Activated T-helper 1 cell treated with anti-CD3 and anti-CD28 coated beads, Interleukin-2, amount 50 U/mL, for 16 hours (primary cell): Measurements from ENCODE around the gene KASH5.

ENCODE experiments used
- DNase-seq, 2 donors: peaks; one replicate each; pipeline ENCODE4 v3.0.0-alpha.2; 2020; ENCODE audit warnings: low read depth in 1 of 2, low spot score in 1 of 2

Gene KASH5

DNA sequence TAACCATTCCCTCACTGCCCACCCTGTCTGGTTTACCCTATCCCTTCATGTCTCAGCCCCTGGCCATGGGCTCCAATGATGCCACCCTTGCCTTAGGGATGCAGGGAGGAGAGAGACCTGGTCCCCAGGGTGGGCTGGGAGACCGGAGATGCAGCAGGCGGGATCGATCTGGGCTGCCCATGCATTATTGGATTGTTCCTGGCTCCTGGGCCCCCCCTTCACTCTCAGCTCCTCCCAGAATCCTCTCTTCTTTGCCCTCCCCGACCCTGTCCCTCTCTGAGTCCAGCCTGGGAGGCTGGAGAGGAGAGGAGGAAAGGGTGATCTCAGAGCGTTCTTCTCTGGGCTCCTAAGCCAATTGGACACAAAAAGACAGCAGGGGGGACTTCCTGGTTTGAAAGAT, 5.8 kb downstream of the KASH5 start:
- DNase-seq, result no peak

DNA sequence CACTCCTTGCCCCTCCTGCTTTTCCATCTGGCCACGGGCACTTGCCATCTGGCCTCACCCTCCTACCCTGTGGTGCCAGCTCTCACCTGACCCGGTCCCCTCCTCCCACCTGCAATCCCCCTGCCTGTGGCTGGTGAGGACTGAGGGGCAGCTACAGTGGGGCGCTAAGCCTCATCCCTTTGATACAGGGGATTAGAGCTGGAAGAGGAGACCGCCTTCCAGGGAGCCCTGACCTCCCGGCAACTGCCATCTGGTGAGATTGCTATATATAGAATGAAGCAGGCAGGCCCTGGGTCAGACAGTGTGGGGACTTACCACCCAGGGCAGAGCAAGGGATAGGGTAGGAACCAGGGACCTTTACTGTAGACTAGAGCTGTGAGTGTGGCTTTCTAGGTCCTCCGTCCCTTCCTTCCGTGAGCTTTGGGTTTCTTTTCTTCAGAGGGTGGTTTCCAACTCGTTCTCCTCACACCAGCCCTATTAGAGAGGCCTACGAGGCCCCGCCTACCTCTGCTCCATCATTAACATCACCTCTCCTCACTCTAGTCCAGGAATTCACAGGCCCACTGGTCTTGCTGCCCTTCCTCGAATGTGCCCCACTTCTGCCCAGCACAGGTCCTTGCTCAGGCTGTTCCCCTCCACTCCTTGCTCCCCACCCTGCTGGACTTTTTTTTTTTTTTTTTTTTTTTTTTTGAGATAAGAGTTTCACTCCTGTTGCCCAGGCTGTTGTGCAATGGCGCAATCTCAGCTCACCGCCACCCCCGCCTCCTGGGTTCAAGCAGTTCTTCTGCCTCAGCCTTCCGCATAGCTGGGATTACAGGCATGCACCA, 7.7 kb downstream of the KASH5 start:
- no peak for DNase-seq

DNA sequence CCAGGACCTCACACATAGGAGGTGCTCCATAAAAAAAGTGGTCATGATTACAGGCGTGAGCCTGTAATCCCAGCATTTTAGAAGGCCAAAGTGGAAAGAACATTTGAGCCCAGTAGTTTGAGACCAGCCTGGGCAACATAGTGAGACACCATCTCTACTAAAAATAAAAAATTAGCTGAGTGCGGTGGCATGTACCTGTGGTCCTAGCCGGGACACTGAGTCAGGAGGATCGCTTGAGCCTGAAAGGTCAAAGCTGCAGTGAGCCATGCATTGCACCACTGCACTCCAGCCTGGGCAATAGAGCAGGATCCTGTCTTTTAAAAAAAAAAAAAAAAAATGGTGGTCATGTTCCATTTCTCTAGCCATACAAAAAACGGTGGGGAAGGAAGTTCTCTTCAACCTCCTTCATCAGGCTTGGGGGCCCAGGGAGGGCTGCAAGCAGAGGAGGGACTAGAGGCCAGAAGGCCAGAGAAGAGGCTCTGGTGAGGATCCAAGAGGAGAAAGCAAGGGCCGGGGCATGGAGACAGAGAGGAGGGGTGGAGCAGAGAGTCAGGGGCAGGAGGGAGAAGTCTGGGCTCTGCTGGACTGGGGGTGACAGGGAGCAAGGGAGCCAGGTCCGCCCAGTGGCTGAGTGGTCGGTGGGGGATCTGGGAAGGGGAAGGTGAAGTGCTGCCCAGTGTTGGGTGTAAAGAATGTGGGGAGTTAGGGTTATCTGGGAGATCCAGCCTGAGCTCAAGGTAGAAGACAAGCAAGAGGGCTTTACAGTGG, 8.9 kb downstream of the KASH5 start:
- DNase-seq, result no peak

DNA sequence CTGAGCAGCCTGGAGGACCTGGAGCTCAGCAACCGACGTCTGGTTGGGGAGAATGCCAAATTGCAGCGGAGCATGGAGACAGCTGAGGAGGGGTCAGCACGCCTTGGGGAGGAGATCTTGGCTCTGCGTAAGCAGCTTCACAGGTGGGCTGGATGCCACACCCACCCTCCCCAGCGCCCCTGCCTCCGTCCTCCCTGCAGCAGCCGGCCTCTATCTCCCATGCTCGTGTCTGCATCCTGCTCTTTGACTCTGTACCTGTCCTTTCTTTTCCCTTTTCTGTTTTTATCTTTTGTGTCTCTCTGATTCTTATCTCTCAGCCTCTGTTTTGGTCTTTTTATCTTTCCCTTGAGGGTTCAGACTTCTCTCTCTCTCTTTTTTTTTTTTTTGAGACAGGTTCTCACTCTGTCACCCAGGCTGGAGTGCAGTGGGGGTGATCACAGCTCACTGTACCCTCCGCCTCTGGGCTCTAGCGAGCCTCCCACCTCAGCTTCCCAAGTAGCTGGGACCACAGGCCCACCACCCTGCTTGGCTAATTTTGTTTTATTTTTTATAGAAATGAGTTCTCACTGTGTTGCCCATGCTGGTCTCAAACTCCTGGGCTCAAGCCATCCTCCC, 10.1 kb downstream of the KASH5 start:
- no peak for DNase-seq

DNA sequence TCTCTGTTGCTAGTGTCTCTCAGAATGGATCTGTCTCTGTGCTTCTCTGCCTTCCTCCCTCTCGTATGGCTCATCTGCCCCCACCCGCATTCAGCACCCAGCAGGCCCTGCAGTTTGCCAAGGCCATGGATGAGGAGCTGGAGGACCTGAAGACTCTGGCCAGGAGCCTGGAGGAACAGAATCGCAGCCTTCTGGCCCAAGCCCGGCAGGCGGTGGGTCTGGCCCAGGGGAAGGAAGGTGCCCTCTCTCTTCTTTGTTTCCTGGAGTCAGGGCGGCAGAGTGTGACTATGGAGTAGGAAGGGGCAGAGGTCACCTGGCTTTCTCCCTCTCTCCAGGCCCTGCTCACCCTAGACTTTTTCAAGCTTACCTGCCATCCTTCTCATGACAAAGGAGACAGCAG, 10.9 kb downstream of the KASH5 start:
- no peak for DNase-seq

DNA sequence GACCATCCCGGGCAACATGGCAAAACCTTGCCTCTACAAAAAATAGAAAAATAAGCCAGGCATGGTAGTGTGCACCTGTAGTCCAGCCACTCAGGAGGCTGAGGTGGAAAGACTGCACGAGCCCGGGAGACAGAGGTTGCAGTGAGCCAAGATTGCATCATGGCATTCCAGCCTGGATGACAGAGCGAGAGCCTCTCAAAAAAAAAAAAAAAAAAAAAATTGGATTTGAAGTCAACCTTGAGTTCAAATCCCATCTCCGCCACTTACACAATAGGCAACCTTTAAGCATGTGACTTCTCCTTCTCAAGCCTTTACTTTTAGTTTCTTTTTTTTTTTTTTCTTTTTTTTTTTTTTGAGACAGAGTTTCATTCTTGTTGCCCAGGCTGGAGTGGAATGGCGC, 12.0 kb downstream of the KASH5 start:
- DNase-seq, result no peak

DNA sequence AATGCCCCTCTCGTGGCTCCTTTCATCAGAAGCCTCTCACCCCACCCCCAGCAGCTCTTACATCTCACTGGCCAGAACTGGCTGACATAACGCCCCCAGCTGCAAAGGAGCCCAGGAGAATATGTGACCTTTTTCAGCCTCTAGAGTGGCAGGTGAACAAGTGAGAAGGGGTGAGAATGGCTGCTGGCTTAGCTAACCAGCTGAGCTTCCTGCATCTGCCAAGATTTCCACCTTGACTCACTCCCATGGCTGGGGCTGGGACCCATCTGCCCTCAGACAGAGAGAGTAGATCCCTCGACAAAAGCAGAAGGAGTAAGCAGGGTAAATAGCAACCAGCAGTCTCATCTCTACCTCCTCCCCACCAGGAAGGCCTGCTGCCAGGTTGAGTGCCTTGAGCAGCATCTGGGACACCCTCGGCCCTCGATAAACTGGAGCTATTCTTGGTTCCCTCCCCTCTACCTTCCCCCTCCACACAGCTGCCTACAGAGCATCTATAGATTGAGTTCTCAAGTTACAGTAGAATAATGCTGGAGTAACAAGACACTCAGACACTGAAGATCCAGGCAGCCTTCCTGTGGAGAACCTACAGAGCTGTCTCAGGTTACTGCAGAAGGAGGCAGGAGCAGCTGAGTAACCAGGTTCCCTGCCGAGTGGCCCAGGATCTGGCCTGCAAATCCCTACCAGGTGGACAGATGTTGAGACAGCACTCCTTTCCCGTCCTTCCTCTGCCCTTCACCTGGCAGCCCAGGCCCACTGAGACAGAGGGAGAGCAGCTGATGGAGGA, 15.5 kb downstream of the KASH5 start:
- DNase-seq, result no peak

DNA sequence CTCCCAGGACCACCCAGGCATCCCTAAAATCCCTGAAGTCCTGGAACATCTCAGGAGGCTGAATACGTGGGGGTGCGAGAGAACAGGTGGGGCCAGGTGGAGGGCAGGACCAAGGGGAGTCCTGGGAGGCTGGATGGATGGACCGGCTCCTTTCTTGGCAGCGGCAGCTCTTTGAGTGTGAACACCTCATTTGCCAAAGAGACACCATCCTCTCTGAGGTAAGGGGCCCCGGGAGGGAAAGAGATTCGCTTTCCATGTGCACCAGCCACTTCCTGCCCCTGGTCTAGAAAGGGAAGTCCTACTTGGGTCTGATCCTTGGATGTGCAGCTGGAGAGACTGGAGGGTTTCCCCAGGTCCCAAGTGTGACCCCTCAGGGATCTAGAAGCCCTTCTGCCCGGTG, 19.0 kb downstream of the KASH5 start:
- DNase-seq, result no peak

DNA sequence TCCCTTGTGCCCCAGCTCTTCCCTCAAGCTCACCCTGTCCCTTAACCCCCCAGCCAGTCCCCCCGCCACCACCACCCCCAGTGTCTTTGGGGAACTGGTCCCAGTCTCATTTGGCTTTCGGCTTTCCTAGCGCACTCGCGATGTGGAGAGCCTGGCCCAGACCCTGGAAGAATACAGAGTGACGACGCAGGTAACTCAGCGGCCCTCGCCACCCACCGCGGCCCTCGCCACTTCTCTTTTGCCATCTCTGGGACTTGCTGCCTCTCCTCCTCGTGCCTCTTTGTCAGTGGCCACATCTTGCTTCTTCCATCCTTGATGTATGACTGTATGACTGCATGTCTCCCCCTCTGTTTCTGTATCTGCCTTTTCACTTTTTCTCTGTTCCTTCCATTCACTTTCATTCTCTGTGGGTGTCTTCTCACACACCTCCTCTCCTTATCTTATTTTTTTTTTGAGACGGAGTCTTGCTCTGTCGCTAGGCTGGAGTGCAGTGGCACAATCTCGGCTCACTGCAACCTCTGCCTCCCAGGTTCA, 19.5 kb downstream of the KASH5 start:
- no peak for DNase-seq

DNA sequence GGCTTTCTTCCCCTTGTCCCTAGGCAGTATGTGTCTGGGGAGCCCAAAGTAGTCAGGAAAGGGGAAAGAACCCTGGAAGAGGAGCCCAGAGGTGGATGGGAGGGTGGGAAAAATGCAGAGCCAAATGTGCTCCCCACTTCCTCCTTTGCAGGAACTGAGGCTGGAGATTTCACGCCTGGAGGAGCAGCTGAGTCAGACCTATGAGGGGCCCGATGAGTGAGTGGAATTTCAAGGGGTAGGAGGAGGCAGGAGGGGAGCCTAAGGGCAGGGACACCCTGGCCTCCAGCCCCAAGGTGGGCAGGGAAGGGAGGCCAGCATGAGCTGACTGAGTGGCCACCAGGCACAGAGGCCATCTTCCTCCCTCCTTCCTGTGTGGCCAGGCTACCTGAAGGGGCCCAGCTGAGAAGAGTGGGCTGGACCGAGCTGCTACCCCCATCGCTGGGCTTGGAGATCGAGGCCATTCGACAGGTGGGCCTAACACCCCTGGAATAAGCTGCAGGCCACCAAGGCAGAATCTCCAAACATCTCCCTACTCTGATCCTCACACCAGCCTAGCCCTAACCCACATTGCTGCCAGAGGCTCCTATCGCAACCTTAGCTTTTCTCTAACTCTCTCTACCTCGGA, 20.9 kb downstream of the KASH5 start:
- DNase-seq, result no peak

DNA sequence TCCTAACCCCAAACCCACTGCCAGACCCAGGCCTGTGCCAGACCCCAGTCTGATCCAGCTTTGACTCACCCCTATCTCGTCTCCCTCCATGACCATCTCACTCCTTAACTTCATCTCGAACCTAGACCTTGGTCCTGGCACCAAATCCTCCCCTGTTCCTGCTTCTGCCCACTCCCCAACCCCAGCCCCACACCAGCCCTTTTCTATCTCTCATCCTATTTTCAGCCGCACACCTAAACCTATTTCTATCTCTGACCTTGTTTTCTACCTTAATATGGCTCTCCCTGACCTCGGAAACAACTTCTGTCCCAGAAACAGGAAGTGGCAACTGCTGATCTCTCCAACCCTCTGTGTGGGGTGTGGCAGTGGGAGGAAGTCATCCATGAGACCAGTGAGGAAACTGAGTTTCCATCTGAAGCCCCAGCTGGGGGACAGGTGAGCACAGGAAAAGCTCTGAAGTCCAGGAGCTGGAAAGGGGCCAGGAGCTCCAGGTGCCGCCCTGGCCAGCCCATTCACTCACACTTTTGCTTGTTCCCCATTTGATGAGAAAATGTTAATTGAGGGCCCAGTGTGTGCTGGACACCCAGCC, 21.5 kb downstream of the KASH5 start:
- DNase-seq, result no peak

DNA sequence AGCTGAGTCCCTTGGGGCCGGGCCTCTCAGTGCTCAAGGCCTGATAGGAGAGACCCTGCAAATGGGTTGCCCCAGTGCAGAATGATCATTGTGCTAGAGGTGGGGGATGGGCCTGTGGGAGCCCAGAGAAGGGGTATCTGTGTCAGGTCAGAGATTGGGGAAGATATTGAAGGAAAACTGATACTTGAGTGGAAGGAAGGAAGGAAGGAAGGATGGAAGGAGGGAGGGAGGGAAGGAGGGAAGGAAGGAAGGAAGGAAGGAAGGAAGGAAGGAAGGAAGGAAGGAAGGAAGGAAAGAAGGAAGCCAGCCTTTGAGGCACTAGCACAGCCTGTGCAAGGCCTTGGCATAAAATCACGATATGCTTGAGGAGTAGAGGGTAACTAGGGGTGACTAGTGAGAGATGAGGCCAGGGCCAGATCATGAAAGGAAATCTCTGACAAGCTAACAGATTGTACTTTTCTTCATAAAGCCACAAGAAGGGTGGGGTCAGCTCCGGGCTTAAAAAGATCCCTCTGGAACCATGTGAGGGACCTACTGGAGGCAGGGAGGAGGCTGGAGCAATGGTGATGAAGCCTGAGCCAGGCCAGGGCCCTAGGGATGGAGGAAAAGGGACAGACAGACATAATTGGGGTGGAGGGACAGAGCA, 23.8 kb downstream of the KASH5 start:
- DNase-seq, result no peak

DNA sequence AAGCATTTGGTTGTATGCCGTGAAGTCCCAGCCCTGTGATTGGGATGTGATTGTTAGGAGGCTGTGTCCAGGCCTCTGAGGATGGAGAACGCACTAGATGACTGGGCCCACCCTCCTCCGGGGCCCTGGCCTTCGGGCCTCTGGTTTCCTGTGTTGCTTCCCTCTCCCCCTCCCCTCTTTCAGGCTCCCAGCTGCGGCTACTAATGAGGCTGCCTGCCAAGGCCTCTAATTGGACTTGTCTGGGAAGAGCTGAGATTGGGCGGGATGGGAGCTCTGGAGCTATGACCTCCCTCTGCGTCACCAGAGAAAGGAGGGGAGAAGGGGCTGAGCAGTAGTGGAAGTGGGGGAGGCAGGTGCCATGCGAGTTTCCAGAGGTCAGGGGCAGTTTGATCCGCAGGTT, 25.3 kb downstream of the KASH5 start:
- no peak for DNase-seq

DNA sequence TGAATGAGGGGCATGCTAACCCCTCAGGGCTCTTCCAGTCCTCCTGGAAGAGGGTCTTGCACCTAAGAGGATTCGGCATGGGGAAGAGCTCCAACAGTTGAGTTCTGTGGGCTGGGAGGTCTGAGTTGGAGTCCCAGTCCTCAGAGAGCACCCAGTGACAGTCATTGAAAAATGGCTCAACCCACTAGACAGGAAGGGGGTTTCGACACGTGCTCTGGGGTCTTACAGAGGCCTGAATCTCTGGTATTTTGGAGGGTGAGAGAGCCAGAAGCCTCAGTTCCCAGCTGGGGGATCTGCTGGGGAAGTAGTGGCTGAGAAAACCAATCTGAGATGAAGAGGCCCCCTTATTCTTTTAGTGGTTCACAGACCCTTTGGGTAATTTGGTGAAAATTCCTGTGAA, 26.2 kb downstream of the KASH5 start:
- DNase-seq, result no peak

DNA sequence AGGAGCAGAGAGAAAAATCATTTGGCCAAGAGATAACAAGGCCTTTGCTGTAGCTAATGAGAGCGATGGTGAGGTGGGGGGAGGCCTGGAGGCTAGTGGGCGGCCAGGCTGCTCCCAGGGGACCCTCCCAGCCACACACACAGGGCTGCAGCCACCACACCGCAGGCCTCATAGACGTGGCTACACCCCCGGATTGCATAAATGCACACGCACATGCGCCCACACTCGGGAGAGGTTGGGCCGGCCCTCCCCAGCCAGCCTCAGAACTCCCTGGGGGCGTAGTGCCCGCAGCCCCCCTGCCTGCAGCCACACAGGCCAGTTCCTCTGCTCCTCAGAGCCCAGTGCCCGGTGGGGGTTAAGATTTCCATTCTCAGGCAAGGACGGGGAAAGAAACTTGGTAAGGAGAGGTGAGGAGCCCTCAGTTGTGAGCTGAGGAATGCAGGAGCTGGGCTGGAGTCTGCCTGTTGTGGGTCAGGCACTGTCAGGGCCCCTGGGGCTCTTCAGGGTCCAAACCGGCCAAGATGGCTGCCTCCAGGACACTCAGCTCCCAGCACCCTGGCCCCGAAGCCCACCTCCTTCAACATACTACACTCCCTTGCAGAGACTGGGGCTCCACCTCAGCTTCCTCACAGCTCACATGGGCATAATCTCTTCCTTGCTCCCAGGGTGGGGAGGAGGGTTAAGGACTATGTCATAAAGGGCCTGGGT, 27.2 kb downstream of the KASH5 start:
- no peak for DNase-seq

DNA sequence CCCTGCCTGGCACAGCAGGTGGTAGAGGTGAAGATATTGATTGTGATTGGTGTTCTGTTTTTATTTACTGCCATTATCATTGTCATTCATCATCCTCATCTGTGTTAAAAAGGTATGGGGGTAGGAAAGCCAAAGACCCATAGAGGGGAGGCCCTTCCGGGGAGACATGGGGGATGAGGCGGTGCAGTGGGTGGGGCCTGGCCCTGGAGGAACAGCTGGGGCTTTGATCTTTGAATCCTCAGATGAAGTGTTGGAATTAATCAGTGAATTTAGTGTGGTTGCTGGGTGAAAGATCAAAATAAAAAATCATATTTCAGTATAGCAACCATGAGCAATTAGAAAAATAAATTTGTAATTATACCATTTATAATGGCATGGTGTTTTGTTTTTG, 27.8 kb downstream of the KASH5 start:
- DNase-seq, result no peak

DNA sequence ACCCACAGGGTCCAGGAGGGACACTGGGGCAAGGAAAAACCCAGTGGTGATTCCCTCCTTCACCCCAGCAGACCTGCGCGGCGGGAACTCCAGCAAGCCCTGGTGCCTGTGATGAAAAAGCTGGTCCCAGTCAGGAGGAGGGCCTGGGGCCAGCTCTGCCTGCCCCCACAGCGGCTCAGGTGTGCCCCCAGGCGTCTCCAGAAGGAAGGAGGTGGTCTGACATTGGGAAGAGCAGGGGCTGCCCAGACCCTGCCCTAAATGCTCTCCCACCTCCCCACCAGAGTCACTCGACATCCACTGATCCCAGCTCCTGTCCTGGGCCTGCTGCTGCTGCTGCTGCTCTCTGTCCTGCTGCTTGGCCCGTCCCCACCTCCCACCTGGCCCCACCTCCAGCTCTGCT, 29.0 kb downstream of the KASH5 start:
- DNase-seq, result no peak

DNA sequence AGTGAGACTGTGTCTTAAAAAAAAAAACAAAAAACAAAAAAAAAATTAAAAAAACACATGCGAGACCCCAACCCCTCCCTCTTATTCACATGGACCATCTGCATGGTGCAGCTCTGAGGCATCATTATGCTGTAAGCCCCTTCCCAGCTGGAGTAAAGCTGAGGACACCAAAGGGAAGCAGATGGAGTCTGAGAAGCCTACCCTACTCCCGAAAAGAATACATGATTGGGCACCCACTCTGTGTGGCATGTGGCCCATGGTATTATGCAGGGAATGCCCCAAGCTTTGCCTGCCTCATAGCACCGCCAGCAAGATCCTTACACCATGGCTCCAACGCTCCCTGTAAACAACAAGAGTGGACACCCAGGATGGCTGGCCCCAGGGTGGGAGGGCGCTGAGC, 30.5 kb downstream of the KASH5 start:
- no peak for DNase-seq

DNA sequence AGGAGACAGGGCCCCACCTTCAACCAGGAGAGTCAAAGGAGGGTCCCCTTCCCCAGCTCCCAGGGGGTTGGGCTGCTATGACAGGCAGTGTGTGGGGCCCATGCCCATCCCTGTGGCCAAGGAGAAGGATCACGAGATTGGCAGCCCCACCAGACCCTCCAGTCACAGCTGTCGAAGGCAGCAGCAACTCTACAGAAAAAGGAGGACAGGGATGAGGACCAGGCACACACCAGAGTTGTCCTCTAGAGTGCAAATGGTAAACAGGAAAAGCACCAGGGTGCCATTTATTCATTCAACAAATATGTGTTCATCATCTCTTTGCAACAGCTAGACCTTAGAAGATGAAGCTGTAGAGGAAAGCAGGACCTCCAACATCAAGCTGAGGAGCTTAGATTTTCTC, 31.1 kb downstream of the KASH5 start:
- DNase-seq, result no peak
